ENCODE data around the gene RELN.

RELN gene

GRCh38 chr7:104033837-104034236 is 44.4 kb upstream of the RELN start:
- no peak overlapping the region for H3K27ac ChIP-seq (ENCODE audit: extremely low read depth, low read depth, low read length)
- no peaks in the 10 kb centered on the region for H3K4me1 ChIP-seq (ENCODE audit: control insufficient read depth, insufficient read depth, low read length)
- ChIA-PET POLR2A (no interaction called here), CTCF (interaction anchor here (0.6 to 0.7 kb wide), 2 partner anchors 17 to 146 kb away, joined by 3 to 4 read pairs; no protein-coding TSS in a partner anchor)
- H3K4me3 ChIP-seq (ENCODE audit: low read depth, low read length), result no peak overlapping the region
- H3K36me3 ChIP-seq (ENCODE audit: control insufficient read depth in 2 of 2, insufficient read depth in 1 of 2, low read length in 2 of 2), result no peaks in the 10 kb centered on the region
- H3K9me3 ChIP-seq (ENCODE audit: control insufficient read depth, insufficient read depth, low read depth, low read length), result no peaks in the 10 kb centered on the region
- peak; percentile 16; the same call in 1 of the 2 replicates for TF ChIP-seq ZNF654 (tag by site-specific recombination; IDR thresholded peaks at IDR 0.05; ENCODE audit: low read depth)
- 0 out of 2 replicates have a peak, but pooled peaks have one; percentile 20 for TF ChIP-seq ZNF266 (tag by site-specific recombination; IDR thresholded peaks at IDR 0.05; ENCODE audit: low read depth)
- TF ChIP-seq ZNF623 (tag by site-specific recombination; IDR thresholded peaks at IDR 0.05), result peak; percentile 47; the same call in 1 of the 2 replicates
- peak; percentile 72; the same call in 1 of the 2 replicates for TF ChIP-seq ZNF394 (tag by site-specific recombination; IDR thresholded peaks at IDR 0.05; ENCODE audit: borderline replicate concordance)
- no peak for TF ChIP-seq ZNF274 (IDR thresholded peaks at IDR 0.05; ENCODE audit: low read length)
- no peak for TF ChIP-seq ZNF274 (tag by site-specific recombination; IDR thresholded peaks at IDR 0.05; ENCODE audit: borderline replicate concordance)
- peak; percentile 56 for TF ChIP-seq ZNF555 (tag by site-specific recombination; conservative IDR thresholded peaks at IDR 0.05)
- TF ChIP-seq TCF7L2 (IDR thresholded peaks at IDR 0.05; ENCODE audit: borderline replicate concordance, low read depth, low read length), result no peak
- TF ChIP-seq ZNF426 (tag by site-specific recombination; IDR thresholded peaks at IDR 0.05), result peak; percentile 59
- peak; percentile 26; the same call in 1 of the 2 replicates for TF ChIP-seq REST (tag by site-specific recombination; IDR thresholded peaks at IDR 0.05)
- 0 out of 2 replicates have a peak, but pooled peaks have one; percentile 29 for TF ChIP-seq ZBTB11 (tag by site-specific recombination; conservative IDR thresholded peaks at IDR 0.05; ENCODE audit: low read depth)
- TF ChIP-seq AEBP2 (tag by site-specific recombination; IDR thresholded peaks at IDR 0.05; ENCODE audit: borderline replicate concordance), result no peak
- 0 out of 2 replicates have a peak, but pooled peaks have one; percentile 52 for TF ChIP-seq ZNF518A (tag by site-specific recombination; conservative IDR thresholded peaks at IDR 0.05; ENCODE audit: low read depth)
- TF ChIP-seq ZNF341 (tag by site-specific recombination; IDR thresholded peaks at IDR 0.05; ENCODE audit: low read depth), result no peak
- peak; percentile 55; the same call in 1 of the 2 replicates for TF ChIP-seq ZNF140 (tag by site-specific recombination; IDR thresholded peaks at IDR 0.05)
- peak; percentile 16; the same call in 1 of the 2 replicates for TF ChIP-seq ZBTB8A (tag by site-specific recombination; IDR thresholded peaks at IDR 0.05)

Data from HEK293 (cell line).